NCI-H345 treated with DMSO at 0.1 percent for 48 hours (cell line): ENCODE measurements around the gene PEPD.

Experiments used
- DNase-seq: peaks from one replicate; lab custom pipeline; 2025; ENCODE audit not compliant: unreplicated experiment; lab: John Stamatoyannopoulos, UW

Gene PEPD

DNA sequence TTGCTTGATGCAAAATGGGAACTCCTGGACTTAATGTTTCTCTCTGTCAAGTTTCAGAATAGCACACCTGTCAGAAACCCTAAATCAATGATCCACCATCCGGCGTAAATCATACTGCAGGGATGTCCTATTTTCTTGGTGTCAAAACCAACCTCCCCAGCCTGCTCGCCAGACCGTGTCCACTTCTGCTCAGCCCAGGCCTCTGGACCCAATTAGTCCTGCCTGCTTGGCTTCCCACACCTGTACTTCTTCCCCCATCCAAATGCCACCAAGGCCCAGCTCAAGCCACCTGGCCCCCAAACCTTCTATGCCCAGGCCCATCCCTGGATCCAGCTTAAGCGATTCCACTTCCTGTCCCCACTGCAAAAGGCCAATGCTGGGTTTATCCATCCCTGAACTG lies 25.1 kb upstream of the PEPD start:
- no peak for DNase-seq

DNA sequence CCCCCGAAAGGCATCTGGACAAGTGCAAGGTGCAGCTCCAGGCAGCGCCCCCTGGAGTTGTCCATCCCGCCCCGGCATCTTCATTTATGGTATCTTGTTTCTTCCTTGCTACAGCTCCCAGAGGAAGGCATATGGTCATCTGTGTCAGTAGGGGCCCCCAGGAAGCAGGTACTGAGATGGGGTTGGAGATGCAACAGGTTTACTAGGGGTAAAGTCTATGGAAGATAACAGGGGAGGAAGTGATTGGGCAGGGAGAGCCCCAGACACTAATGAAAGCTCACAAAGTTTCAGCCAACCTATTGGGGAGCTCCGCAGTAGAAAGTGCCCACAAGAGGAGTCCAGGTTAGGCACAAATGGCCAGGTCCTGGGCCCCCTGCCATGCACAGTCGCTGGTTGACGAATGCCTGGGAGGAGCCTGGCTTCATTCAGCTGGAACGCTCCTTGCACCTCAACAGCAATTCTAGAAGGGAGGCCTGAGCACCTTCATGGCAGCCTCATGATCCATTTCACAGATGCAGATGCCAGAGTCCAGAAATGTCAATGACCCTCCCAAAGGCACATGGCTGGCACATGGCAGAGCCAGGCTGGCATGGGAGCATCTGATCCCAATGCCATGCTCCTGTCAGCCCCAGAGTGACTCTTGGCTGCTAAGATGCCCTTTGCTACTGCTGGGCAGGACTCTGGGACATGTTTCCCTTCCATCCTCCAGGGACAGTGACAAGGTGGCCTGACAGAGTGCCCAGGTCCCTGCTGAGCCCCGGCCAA lies 23.8 kb upstream of the PEPD start:
- DNase-seq: no peak

DNA sequence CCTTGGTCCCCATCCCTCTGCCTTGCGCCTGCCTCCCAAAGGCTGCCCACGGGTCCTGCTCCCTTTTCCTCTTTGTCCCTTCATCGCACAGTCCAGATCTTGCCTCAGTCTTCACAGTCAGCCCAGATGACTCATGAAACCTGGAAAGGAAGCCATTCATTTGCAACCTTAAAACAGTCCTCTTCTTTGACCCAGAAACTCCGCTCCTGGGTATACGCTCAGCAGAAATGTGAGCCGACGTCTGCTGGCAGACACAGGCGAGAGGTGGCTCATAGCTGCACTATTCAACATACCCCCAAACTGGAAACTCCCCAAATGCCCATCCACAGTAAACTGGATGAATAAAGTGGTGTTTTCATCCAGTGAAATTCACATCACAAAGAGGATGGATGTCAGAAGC lies 13.6 kb upstream of the PEPD start:
- DNase-seq: no peak

DNA sequence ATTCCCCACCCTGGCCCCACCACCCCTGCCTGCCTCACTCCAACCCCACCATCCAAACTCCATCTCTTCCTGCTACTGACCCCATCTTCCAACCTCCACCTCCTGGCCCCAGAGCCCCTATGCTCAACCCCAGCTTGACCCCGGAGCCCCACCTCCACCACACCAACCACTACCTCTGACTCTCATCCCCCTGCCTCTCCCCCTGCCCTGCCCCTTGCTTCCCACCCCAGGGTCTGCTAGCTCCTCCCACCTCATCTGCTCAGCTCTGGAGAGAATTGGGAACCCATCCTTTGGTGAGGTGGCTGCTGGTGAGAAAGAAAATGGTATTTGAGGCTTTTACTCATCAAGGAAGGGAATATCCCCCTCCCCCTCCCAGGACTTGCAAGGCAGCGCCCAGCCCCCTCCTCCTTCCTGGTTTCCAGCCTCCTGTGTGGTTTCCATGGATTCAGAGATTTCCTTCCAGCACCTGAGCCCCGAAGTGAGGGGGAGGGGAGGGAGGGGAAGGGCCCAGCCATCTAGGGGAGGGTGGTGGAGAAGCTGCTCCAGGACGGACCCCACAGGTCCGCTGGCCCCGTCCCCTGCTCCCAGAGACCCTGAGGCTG lies 11.4 kb upstream of the PEPD start:
- no peak for DNase-seq

DNA sequence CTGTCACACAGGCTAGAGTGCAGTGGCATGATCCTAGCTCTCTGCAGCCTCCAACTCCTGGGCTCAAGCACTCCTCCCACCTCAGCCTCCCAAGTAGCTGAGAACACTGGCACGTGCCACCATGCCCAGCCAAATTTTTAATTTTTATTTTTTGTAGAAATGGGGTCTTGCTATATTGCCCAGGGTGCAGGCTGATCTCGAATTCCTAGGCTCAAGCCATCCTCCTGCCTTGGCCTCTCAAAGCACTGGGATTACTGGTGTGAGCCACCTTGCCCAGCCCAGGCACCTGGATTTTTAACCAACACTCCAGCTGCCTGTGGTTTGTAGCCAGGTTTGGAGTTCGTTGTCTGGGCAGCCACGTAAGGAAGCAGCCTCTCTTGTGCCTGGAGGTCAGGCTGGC lies 9.3 kb upstream of the PEPD start:
- DNase-seq: no peak

DNA sequence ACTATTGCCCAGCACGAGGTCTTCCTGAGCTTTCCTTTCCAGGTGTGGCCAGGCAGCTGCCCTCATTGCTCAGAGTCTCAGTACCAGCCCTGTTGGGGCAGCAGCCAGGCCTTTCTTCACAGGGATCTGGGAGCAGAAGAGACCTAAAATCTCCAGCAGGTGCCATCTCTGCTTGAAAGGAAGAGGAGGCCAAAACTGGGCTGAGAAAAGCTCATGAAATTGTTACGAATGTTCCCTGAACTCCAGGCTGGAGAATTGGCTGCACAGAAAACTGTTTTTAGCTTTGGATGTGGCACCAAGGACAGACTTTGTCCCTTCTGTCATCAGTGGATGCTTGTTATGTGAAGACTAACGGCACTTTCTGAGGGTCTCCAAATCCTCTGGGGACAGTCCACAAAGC lies 8.7 kb upstream of the PEPD start:
- no peak for DNase-seq

DNA sequence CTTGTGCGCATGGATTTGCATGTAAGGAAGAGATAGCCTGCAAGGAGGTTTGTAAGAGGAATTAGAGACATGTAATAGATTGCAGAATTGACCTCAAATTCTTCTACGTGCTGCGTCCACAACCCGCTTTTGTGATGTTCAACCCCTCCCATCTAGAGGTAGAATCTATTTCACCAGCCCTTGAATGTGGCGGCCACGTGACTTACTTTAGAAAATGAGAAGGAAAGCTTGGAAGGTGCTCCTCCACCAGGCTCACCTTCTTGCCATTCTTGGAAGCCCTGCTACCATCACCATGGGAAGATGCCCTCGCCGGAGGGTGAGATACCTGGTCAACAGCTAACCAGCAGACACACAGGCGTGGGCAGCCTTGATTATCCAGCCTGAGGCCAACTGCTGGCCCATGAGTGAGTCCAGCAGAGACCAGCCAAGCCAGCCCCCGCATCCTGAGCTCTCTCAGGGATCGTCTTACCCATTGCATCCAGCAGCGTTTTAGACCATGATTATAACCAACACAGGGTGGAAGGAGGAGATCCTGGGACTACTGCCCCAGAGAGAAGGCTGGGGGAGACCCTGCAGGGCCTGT lies 7.6 kb upstream of the PEPD start:
- DNase-seq: no peak

DNA sequence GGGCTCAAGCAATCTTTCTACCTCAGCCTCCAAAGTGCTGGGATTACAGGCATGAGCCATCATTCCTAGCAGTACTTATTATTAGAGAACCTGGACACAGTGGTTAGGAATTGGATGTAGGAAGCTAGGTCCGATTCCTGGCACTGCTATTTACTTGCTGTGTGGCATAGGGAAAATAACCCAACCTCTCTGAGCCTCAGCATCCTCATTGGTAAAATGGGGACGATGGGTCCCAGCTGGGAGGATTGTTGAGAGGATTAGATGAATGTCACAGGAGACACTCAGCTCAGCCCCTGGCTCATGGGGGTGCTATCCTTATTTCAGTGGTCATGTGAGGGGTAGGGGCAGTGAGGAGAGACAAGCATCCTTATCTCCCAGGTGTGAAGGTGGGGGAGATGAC lies 6.8 kb upstream of the PEPD start:
- no peak for DNase-seq

DNA sequence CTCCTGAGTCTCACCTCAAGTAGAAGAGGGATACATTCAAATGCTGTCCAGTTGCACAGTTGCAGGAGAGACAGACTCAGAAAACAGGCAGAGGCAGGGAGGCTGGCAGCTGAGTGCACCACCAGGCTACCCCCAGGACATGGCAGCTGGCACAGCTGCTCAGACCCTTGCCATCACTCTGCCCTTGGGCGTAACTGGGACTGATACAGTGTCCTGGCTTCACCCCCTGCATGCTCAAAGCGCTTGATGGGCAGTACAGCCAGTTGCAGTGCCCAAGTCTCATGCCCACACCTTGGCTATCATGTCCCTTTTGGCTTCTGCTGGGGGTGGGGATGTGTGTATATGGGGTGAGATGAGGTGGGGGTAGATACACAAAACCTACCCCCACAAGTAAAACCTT lies 5.5 kb upstream of the PEPD start:
- DNase-seq: no peak

DNA sequence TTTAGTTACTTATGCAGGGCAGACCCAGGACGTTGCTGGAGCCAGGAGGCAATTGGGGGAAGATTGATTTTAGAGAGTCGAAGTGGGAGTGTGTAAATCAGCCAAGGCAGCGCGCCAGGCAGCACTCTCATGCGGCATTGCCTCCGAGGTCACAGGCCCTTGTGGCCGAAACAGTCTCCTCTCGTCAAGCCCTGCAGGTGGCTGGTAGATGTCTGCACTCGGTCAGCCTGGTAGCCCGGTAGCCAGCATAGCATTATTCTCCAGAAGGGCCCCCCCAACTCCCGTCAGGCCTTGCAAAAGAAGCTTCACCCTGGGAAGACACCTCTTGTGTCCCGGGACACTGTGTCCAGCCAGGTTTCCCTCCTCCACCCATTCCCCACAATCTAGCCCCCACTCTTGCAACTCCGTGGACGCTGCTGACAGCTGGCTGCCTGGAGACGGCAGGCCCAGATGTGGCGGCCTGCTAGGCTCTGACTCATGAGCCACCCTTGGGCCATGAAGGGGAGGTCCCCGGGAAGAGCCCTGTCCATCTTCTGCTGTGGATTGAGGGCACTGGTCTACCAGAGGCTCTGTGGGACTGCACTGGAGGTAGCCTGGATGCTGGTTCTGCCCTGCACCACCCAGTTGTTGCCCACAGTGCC lies 2.6 kb upstream of the PEPD start:
- DNase-seq: no peak

DNA sequence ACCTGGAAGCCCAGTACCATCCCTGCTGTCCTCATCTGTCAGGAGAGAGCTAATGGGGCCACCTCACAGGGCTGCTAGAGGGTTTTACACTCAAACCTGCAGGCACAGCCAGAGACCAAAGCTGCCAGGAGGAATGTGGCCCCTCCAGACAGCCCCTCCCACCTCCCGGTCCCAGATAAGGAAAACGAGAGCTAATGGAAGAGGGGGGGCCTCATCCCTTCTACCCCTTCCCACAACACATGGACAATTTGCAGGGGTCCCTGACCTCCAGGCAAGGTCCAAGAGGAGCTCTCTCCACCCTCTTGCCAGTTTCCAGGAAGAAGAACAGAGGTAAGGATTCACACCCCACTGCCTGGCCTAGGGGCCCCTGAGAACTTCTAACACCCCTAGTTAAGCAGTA lies 1.6 kb upstream of the PEPD start:
- DNase-seq: no peak

DNA sequence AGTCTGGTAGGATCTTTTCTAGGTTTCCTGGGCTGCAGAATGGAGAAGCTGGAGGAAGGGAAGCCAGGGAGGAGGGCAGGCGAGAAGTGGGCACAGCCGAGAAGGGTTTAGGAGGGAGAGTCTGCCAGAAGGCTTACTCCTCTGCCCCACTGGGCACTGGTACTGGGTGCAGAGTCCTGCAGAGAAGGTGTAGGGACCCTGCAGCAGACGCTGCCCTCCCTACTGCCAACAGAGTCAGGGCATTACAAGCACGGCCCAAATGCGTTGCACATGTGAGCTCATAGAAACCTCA lies 726 bp upstream of the PEPD start:
- no peak for DNase-seq

DNA sequence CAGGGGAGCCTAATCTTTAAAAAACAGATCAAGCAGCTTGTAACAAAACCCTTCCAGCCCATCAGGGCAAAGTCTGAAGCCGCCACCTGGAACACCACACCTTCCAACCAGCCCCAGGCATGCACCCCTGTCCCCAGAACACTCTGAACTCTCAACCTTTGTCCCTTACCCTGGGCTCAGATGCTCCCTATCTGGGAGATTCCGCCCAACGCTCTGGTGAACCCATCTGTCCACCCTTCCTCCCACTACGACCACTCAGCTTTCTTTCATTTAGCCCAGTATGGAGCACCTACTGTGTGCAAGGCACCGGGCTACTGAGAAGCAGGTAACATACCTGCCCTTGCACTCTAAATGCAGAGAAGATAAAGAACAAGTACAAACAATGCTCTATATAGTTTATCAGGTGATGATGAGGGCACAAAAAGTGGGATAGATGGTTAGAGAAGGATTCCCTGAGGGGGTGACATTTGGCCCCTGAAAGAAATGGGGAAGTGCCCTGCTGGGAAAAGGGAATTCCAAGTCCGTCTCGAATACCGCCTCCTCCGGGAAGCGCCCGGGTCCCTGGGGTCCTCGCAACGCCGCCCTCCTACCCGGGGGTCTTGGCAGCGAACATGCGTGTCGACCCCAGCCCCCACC lies 629 bp downstream of the PEPD start:
- DNase-seq: no peak

DNA sequence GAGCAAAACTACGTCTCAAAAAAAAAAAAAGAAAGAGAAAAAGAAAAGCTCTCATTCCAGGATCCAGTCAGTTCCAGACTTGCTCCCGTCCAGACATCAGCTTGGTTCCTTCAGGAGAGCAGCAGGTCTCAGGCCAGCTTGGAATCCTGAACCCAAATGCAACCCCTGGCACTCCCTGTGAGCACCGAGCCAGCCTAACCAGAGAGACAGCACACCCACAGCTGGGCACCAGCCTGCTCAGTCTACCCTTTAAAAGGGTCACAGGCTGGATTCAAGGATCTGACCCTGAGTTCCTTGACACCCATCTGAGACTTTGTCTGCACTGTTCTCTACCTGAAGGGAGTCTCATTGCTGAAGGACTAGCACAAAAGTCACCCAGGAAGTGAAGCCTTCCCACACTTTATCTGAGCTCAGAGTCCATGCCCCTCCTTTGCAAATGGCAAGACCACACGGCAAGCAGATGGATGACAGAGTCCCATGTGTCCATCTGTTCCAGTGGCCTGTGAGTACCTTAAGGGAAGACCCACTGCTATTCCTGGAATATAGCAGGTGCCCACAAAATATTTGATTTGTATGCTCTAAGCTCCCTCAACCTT lies 1.4 kb downstream of the PEPD start:
- no peak for DNase-seq

DNA sequence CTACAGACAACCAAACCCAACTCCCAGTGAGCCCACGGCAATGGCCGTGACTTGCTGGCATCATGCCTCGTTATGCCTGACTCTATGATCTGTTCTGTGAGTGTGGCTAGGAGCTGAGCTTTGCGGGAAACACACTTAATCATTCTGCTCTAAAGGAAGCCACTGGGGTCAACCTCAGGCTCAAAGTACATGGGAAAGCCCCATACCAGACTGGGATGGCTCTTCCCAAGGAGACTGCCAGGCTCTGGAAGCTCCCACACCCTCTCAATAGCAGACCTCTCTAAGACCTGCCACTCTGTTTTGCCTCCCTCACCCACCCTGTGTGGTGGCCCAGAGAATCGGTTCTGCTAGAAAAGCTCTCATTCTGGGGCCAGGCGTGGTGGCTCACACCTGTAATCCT lies 2.2 kb downstream of the PEPD start:
- DNase-seq: no peak

DNA sequence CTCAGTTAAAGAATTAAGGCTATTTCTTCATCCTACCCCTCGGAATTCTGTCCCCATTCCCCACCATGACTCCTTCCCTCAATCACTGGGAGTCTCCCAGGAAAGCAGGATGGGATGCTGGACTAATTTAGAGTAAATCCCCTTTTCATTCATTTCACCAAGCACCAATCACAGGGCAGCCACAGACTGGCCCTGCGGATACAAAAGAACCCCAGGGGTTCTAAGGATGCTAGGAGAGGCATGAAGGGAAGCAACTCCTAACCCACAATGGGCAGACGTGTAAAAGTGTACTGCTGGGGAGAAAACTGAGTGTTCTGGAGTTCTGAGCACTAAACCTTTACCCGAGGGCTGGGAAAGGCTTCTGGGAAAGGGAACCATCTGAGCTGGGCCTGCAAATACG lies 3.0 kb downstream of the PEPD start:
- no peak for DNase-seq

DNA sequence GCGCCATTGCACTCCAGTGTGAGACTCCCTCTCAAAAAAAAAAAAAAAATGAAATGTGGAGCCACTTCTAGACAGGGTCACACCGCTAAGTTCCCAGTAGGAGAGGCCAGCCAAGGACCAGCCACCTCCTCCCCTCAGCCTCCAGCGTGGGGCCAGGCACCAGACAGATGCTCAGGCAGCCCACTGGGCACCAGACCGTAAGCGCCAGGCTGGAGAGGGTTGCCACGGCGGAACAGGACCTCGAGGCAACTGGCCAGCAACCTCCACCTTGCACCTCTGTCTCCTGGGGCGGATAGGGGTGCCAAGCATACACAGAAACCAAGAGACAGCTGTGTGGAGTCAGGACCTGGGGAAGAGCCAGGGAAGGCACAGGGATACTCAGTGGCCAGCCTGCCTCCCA lies 3.7 kb downstream of the PEPD start:
- DNase-seq: no peak

DNA sequence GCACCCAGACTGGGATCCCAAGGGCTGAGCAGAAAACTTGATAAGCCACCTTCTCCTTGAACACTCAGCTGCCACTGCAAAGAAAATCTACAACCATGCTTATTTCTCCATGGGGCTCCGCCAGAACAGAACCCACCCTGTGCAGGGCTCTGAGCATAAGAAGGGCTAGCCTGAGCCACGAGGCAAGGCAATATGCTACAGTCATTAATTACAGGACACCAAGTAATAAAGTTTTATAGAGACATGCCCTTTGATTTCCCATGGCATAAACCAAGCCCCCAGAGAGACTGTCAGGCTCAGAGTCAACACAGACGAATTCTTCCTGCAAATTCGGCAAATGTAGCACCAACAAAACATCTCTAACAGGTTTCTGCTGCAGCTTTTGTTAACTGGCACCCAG lies 5.7 kb downstream of the PEPD start:
- no peak for DNase-seq

DNA sequence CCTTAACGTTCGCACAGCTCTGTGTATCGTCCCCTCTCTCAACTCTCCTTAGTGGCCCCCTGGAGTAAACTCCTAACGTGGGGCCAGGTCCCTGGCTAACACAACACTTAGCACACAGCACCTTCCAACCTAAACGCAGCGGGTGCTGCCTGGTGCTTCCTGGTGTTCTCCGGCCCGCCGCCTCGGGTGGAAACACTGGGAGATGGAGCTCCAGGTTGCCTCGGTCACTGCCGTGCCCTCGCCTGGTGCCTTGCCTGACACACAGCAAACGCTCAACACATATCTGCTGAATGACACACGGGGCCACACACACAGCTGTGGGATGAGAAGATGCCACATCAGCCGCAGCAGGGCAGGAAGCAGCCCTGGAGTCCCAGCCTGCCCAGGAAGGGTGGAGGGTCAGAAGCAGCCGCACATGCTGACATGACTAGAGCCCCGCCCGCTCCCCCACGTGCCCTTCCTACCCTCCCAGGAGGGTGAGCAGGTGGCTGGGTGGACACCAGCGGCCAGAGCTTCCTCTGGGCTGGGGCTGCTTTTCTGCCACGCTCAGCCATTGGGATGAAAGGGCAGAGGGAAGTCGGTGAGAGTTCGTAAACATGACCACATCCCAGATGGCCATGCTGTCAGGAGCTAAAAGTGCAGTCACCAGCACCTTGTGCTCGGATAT lies 6.6 kb downstream of the PEPD start:
- DNase-seq: no peak

DNA sequence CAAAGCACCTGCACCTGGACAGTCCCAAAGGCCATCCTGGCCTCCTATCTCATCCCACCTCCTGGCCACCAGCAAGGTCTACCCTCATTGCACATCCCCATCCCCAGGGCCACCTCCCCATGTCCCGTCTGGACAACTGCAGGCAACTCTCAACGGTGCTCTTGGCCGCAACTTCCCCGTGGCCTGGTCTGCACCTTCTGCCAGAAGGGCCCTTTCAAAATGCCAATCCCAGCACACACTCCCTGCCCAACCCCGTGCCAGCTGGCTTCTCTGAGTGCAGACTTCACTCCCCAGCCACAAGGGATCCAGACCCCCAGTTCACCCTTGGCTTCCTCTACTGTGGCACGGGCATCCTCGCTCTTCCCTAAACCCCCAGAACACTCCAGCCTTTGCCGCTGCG lies 8.2 kb downstream of the PEPD start:
- DNase-seq: no peak

DNA sequence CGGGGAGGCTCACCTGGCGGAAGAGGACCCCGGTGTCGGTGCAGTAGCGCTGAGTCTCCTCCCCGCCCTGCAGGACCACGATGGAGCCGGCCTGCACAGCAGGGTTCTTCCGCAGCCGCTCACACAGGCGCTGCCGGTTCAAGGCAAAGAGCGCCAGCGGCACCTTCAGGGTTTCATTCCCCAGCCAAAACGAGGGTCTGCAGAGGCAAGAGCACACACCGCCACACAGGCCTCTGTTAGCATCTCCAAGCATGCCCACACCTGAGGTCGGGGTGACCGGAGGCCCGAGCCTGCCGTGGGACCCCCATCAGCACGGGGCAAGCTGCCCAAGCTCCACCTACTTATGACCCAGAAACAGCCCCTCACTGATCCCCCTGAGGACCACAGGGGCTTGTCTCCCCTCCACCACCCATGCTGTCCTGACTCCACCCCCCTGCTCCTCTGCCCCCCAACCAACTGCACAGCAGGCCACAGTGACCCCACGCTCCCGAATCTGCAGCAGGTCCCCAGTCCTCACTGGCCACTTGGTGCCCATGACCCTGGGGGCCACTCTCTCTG lies 8.9 kb downstream of the PEPD start:
- no peak for DNase-seq
